HepG2 (cell line): ENCODE measurements around the gene CARMIL3. TPM values are rescaled to one million over a fixed set of nuclear protein-coding genes. Genes with fewer than 3 reads are reported as not detected.

ENCODE experiments used
- AGO2 ChIP-seq: fragments of 200-400 bp; formaldehyde crosslinking; optimal IDR thresholded peaks from 2 replicates; pipeline ENCODE3; 2017; ENCODE audit warnings: mild to moderate bottlenecking, low read depth, low read length, moderate library complexity
- CENPX ChIP-seq: sonication (generic); formaldehyde crosslinking; IDR thresholded peaks from 2 replicates; pipeline ENCODE4 v1.9.0; 2021; ENCODE audit warnings: mild to moderate bottlenecking, missing genetic modification reagents, moderate library complexity
- CHD2 ChIP-seq: IDR thresholded peaks from 2 replicates; pipeline ENCODE4 v1.6.1; 2011; ENCODE audit warnings: low read depth, low read length, improper control_type of control experiment
- CREM ChIP-seq, 2 experiments: sonication (generic) in 1 of 2; formaldehyde crosslinking in 1 of 2; IDR thresholded peaks; 2 replicates each; pipeline versions ENCODE4 v1.4.0 to v1.6.1; 2016 to 2020; ENCODE audit warnings: antibody characterized with exemption in 1 of 2, mild to moderate bottlenecking in 1 of 2, missing genetic modification reagents in 1 of 2
- HDAC1 ChIP-seq: sonication (generic); formaldehyde crosslinking; IDR thresholded peaks from 2 replicates; pipeline ENCODE4 v1.5.1; 2020; ENCODE audit warnings: mild to moderate bottlenecking, missing genetic modification reagents
- HNRNPL ChIP-seq: fragments of 200-400 bp; formaldehyde crosslinking; IDR thresholded peaks from 2 replicates; pipeline ENCODE4 v1.6.1; 2017; ENCODE audit warnings: mild to moderate bottlenecking, low read depth, low read length
- HOXA5 ChIP-seq: sonication (generic); formaldehyde crosslinking; IDR thresholded peaks from 2 replicates; pipeline ENCODE4 v1.4.0; 2020; ENCODE audit warnings: missing genetic modification reagents
- PAF1 ChIP-seq: IDR thresholded peaks from 2 replicates; pipeline ENCODE4 v1.6.1; 2016; ENCODE audit warnings: missing genetic modification reagents, missing compliant biosample characterization
- PHF21A ChIP-seq: sonication (generic); formaldehyde crosslinking; IDR thresholded peaks from 2 replicates; pipeline ENCODE4 v1.5.0; 2020; ENCODE audit warnings: mild to moderate bottlenecking, missing genetic modification reagents
- RBAK ChIP-seq: sonication (generic); formaldehyde crosslinking; IDR thresholded peaks from 2 replicates; pipeline ENCODE4 v1.5.1; 2020; ENCODE audit warnings: mild to moderate bottlenecking, missing genetic modification reagents
- TFAP4 ChIP-seq: sonication (generic); IDR thresholded peaks from 2 replicates; pipeline ENCODE4 v1.6.1; 2016; ENCODE audit warnings: low read depth, borderline replicate concordance
- ZBTB44 ChIP-seq: sonication (generic); formaldehyde crosslinking; IDR thresholded peaks from 2 replicates; pipeline ENCODE4 v1.4.0; 2020; ENCODE audit warnings: missing genetic modification reagents
- ZFAT ChIP-seq: sonication (generic); formaldehyde crosslinking; conservative IDR thresholded peaks from 2 replicates; pipeline ENCODE4 v1.8.1; 2023; ENCODE audit warnings: missing genetic modification reagents, inconsistent platforms
- ZNF550 ChIP-seq: sonication (generic); formaldehyde crosslinking; IDR thresholded peaks from 2 replicates; pipeline ENCODE4 v1.4.0; 2020; ENCODE audit warnings: mild to moderate bottlenecking, missing genetic modification reagents, borderline replicate concordance
- ZNF672 ChIP-seq: sonication (generic); formaldehyde crosslinking; IDR thresholded peaks from 2 replicates; pipeline ENCODE4 v1.8.1; 2022; ENCODE audit warnings: missing genetic modification reagents
- ZNF776 ChIP-seq: sonication (generic); formaldehyde crosslinking; IDR thresholded peaks from 2 replicates; pipeline ENCODE4 v1.4.0; 2020; ENCODE audit warnings: mild to moderate bottlenecking, missing genetic modification reagents
- ZZZ3 ChIP-seq: sonication (generic); formaldehyde crosslinking; IDR thresholded peaks from 2 replicates; pipeline ENCODE4 v1.4.0; 2020; ENCODE audit warnings: missing genetic modification reagents, mild to moderate bottlenecking, borderline replicate concordance
- polyA plus RNA-seq, 8 experiments: library from polyadenylated mRNA; depleted of rRNA in 3 of 8; stranded (reverse) in 7 of 8; unstranded in 1 of 8; fragments of >200 nt; fragmentation: Illumina TruSeq in 4 of 8; extraction: Trizol in 4 of 8; gene quantifications; 2 replicates each; pipeline versions ENCODE4 v1.2.1 to v1.2.3, GENCODE V29; 2011 to 2016; ENCODE audit warnings: low read depth in 4 of 8, missing spikeins in 1 of 8, mixed read lengths in 1 of 8; ENCODE audit not compliant: insufficient read depth in 1 of 8
- total RNA-seq, 5 experiments: library from RNA; depleted of rRNA; stranded (reverse); fragments of >200 nt; fragmentation: Illumina TruSeq; extraction: Trizol; gene quantifications; 2 replicates each; pipeline ENCODE4 v1.2.3, GENCODE V29; 2016; ENCODE audit warnings: low read depth in 1 of 5
- TF ChIP-seq, protein P1 (sequence below): sonication (generic); formaldehyde crosslinking; IDR thresholded peaks from 2 replicates; pipeline ENCODE4 v1.5.1; 2020; ENCODE audit warnings: missing genetic modification reagents, mild to moderate bottlenecking, borderline replicate concordance
- TF ChIP-seq, protein P2 (sequence below): sonication (generic); formaldehyde crosslinking; IDR thresholded peaks from 2 replicates; pipeline ENCODE4 v1.9.0; 2021; ENCODE audit warnings: missing genetic modification reagents, mild to moderate bottlenecking, borderline replicate concordance
- TF ChIP-seq, protein P3 (sequence below), 2 experiments: fragments of 450-650 bp in 1 of 2; sonication (generic) in 1 of 2; formaldehyde crosslinking; IDR thresholded peaks; 2 replicates each; pipeline versions ENCODE4 v1.5.0 to v1.8.0; 2020 to 2022; ENCODE audit warnings: mild to moderate bottlenecking in 1 of 2, missing genetic modification reagents in 1 of 2

CARMIL3 gene
- total and polyA plus RNA-seq, 2 of the 13 experiments (the other 11 are each of a cell fraction or from before 2014, with no cell fraction given), result 0.27 to 0.55 TPM

DNA sequence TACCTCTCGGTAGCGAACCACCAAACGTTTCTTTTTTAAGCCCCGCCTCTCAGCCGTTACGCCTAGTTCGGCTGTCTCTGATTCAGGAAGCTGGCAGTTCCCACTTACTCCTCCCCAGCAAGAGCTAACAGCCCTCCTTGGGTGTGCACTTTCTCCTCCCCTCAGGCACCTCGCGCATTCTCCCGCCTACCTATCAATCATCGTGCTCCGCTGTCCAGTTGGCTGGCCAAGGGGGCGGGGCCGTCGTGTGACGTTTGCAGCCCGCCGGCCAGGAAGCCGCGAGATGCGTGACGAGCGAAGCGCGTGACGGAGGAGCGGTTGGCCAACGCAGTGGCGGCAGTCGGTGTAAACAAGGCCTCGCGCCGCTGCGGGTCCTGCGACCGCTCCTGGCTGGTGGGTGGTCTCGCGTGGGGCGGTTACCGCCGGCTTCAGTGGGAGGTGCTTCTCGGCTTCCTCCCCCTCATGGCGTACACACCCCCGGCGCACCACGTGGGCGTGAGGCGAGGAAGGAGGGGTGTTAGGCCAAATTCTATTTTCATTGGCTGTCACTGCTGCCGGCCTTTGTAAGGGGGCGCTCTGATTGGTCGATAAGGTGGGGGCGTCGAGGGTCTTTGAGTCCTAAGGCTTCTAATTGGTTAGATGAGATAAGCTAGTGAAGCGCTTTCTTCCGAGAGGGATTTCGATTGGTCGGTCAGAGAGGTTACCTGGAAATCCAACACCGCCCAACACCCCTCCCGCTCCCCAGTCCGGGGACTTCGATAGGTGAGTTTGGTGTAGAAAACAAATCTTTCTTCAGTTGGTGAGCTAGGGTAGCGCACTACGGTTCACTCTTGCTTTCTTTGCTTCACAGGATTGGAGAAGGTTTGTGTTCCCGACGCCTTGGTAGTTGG lies 63.0 kb downstream of the CARMIL3 start, which contains the start of the genes DCAF11 and NRL (continued):
- peak; percentile 82; the same call in 1 of the 2 replicates for TF ChIP-seq ZBTB44
- TF ChIP-seq AGO2, result peak; percentile 97
- peak; percentile 77 for TF ChIP-seq ZZZ3 (CRISPR knock-in tag)
- TF ChIP-seq, protein P1, sequence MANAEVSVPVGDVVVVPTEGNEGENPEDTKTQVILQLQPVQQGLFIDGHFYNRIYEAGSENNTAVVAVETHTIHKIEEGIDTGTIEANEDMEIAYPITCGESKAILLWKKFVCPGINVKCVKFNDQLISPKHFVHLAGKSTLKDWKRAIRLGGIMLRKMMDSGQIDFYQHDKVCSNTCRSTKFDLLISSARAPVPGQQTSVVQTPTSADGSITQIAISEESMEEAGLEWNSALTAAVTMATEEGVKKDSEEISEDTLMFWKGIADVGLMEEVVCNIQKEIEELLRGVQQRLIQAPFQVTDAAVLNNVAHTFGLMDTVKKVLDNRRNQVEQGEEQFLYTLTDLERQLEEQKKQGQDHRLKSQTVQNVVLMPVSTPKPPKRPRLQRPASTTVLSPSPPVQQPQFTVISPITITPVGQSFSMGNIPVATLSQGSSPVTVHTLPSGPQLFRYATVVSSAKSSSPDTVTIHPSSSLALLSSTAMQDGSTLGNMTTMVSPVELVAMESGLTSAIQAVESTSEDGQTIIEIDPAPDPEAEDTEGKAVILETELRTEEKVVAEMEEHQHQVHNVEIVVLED (CRISPR knock-in tag), result peak; percentile 95
- TF ChIP-seq, protein P2, sequence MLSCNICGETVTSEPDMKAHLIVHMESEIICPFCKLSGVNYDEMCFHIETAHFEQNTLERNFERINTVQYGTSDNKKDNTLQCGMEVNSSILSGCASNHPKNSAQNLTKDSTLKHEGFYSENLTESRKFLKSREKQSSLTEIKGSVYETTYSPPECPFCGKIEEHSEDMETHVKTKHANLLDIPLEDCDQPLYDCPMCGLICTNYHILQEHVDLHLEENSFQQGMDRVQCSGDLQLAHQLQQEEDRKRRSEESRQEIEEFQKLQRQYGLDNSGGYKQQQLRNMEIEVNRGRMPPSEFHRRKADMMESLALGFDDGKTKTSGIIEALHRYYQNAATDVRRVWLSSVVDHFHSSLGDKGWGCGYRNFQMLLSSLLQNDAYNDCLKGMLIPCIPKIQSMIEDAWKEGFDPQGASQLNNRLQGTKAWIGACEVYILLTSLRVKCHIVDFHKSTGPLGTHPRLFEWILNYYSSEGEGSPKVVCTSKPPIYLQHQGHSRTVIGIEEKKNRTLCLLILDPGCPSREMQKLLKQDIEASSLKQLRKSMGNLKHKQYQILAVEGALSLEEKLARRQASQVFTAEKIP (CRISPR knock-in tag), result no peak
- peak; percentile 76; the same call in 1 of the 2 replicates for TF ChIP-seq PAF1 (CRISPR knock-in tag)
- TF ChIP-seq HNRNPL, result 0 out of 2 replicates have a peak, but pooled peaks have one; percentile 15
- peak; percentile 99 for TF ChIP-seq CHD2
- no peak for TF ChIP-seq ZFAT (CRISPR knock-in tag)
- TF ChIP-seq ZNF776 (CRISPR knock-in tag), result peak; percentile 98
- TF ChIP-seq, protein P3, sequence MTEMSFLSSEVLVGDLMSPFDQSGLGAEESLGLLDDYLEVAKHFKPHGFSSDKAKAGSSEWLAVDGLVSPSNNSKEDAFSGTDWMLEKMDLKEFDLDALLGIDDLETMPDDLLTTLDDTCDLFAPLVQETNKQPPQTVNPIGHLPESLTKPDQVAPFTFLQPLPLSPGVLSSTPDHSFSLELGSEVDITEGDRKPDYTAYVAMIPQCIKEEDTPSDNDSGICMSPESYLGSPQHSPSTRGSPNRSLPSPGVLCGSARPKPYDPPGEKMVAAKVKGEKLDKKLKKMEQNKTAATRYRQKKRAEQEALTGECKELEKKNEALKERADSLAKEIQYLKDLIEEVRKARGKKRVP (CRISPR knock-in tag; IDR thresholded peaks at IDR 0.05), result no peak
- TF ChIP-seq RBAK (CRISPR knock-in tag), result peak; percentile 79; the same call in 1 of the 2 replicates
- peak; percentile 100 for TF ChIP-seq HOXA5 (CRISPR knock-in tag)
- TF ChIP-seq ZNF672 (CRISPR knock-in tag), result no peak
- TF ChIP-seq ZNF550 (CRISPR knock-in tag), result peak; percentile 82; the same call in 1 of the 2 replicates
- peak; percentile 19; the same call in 1 of the 2 replicates for TF ChIP-seq TFAP4
- TF ChIP-seq PHF21A (CRISPR knock-in tag), result no peak
- TF ChIP-seq HDAC1, result no peak
- TF ChIP-seq CENPX, result no peak
- TF ChIP-seq CREM (IDR thresholded peaks at IDR 0.05), result peak; percentile 96
- TF ChIP-seq CREM (CRISPR knock-in tag; IDR thresholded peaks at IDR 0.05), result peak; percentile 91
